Fibroblast of peridontal ligament (primary cell): Measurements from ENCODE around the gene ZNF423.
"Not testable (repeated sequence)": the region's sequence is repeated elsewhere in the genome, so short reads cannot be mapped to it uniquely, and the experiment has no call there.

Experiments used
- DNase-seq: peaks from one replicate; pipeline ENCODE4 v3.0.0-alpha.2; 2010; ENCODE audit errors: extremely low read depth

The ZNF423 gene

DNA sequence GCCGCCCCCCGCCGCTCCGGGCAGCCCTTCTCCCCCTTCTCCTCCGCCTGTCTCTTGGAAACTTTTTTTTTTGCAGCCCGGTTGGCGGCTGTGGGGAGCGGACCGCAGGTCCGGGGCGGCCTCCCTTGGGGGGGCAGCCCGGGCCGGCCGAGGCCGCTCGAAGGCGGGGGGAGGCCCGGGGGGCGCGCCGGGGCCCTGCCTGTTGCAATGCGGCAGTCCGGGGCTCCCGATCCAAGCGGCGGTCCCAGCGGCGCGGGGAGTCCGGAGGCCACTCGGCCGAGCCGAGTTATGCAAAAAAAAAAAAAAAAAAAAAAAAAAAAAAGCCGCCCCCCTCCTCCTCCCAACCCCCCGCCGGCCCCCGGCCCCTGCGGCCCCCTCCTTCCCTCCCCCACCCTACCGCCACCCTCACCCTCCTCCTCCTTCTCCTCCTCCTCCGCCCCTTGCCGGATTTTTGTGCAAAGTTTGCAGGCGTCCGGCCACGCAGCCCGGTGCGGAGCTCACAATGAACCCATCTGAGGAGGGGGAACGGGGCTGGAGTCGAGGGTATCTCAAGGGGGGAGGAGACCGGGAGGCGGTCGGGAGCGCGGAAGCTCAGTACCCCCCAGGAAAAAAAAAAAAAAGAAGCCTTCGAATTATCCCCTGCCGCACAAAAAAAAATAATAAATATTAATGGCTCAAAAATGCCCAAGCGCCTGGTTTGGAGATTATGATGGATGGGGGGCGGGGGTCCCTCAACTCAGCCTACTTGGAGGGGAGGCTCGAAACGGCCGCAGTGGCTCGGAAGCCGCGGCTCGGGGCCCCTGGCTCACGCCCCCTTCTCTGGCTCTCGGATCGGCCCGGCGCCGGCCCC is at the start of gene ZNF423:
ZNF423 (minus strand) TSS at position 291 of the 850 bp plus-strand sequence. CDS start 338 bp downstream, outside the sequence.
- DNase-seq = no peak

DNA sequence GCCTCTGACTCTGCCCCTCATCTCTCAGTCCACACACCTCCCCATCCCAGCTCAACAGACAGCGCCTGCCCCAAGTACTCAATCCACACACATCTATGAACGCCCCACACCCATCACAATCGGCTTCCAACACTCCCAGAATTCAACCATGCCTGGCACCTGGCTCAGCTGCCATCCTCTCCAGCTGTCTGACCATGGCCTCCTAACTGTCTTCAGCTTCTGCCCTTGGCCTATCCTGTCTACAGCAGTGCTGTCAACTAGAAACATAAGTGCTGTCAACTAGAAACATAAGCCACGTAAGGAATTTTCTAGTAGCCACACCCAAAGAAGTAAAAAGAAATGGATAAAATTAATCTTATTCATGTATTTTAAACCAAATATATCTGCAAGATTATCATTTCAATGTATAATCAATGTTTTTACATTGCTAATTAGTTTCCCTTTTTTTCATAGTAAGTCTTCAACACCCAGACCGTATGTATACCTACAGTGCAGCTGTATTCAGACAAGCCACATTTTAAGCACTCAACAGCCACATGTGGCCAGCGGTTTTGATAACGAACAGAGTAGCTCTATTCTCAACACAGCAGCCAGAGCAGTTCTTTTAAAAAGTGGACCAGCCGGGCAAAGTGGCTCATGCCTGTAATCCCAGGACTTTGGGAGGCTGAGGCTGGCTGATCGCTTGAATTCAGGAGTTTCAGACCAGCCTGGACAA is 48.6 kb upstream of the ZNF423 start:
- no peak for DNase-seq

DNA sequence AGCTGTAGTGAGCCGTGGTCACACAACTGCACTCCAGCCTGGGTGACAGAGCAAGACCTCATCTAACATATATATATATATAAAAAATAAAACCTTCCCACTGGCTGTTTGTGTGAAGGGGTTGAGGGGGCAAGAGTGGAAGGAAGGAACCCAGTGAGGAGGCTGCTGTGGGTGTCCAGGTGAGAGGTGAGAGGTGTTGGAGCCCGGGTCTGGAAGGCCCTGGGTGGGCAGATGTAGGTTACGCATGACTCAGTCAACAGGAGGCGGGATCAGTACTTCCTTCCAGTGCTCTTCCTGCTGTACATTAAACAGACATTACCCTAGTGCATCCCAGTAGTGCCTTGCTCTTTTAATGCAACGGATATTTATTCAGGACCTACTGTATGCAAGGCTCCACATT is 47.0 kb upstream of the ZNF423 start:
- no peak for DNase-seq

DNA sequence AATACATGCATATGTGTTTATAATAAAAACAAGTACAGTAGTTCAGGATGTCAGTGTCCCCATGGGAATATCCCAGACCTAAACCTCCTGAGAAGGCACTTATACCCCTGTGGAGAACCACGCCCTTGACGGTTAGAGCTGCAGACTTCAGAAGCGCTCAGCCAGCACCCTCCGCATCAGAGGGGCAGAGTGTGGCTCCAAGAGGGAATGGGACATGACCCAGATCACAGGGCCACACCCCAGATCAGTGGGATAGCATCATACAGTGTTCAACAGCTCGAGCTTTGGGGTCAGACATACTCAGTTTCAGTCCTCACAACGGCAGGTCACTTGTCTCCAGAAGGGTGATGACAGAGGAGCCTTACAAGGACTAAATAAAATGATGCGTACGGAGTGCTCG is 45.8 kb upstream of the ZNF423 start:
- DNase-seq = no peak

DNA sequence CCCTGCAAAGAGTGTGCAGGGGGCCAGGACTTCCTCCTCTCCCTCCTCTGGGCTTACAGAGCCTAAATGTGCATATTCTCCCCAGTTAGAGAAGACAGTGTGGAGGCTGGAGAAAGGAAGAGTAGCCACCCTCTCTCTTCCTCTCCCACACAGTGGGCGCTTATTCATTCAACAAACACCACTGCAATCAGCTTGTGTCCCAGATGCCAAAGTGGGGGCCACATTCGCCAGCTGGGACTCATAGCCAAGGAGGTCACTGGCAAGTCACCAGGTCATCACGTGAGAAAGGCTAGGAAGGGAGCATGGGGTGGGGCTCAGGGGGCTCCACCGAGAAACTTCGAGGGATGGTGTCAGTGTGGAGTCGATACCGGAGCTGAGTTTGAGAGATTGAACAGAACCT is 45.0 kb upstream of the ZNF423 start:
- no peak for DNase-seq

DNA sequence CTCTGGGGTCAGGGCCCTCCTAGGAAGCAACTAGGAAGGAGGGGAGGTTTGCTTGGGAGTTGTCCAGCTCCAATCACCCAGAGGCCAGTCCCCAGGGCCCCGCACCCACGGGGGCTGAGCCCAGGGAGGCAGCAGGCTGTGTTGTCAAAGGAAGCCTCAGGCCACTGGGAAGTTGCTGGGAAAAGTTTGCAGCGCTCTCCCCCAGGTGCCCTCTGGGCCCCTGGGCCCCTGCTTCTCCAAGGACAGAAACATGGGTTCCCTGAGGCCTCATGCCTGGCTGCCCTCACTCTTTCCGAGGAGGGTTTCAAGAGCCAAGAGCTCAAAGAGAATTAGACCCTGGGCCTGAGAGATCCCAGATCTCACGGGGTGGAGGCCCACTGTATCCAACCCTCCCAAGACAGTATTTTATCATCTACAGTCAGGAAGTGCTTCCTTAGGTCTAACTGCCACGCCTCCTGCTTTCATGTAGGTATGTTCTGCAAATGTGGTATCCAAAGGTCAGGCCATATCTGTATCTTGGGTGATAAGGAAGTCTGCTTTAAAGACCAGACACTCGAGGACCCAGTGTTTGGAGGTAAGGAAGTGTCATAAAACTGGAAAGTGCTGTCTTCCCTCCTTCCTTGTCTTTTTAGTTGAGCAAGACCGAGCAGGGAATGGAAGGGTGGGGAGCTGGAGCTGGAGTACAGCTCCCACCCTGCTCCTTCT is 44.2 kb upstream of the ZNF423 start:
- no peak for DNase-seq

DNA sequence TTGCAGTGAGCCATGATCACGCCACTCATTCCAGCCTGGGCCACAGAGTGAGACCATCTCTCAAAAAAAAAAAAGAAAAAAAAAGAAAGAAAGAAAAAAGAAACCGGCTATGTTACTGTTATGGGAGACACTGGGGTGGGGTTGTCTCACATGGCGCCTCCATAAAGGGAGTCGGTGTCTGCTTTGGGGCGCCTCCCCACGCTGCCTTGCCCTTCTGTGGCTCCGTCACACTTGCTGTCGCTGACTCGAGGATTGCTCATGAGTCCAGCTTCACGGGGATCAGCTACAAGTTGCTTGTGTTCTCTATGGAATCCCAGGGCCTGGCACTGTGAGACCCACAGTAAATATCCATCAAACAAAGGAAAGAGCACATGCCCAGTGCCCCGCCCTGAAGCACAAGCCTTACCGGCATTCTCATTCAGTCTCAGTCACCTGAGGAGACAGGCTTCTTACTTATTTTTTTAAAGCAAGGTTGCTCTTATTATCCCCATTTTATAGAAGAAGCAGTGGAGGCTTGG is 40.6 kb upstream of the ZNF423 start:
- DNase-seq = no peak

DNA sequence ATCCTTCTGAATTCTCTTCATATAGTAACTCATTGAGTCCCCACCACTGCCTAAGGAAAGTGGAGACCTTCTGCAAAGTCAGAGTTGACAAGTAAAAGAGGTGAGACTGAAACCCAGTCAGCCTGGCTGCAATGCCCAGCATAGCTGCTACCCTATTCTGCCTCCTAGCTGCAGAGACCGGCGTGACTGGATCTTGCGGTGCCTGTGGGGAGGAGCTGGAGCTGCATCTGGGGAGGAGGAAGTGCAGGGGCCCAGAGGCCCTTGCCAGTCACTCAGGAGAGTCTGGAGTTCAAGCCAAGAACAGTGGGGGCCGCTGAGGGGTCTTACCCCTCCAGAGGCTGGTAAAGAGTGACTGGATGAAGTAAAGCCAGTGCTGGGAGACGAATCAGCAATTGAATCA is 35.0 kb upstream of the ZNF423 start:
- DNase-seq = no peak

DNA sequence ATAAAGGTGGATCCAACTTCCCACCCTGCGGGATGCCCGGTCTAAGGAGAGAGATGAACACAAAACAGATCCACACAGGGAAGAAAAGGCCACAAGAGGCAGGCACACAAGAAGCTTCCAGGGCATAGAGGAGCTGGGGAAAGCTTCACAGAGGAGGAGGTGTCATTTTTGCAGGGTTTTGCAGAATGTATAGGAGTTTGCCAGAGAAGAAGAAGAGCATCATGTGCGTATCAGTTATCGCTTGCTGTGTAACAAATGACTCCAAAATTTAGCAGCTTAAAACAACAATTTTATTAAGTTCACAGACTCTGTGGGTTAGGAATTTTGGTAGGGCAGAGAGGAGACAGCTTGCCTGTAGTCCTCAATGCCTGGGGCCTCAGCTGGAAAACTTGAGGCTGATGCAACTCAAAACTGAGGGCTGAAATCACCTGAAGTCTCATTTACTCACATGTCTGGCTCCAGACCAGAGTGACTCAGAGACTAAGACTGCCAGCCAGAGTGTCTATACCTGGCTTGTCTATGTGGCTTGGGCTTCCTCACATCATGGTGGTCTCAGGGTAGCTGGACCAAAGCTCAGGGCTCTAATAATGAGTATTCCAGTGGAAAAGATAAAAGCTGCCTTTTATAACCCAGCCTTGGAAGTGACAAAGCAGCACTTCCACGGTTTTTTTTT is 33.9 kb upstream of the ZNF423 start:
- DNase-seq = no peak

DNA sequence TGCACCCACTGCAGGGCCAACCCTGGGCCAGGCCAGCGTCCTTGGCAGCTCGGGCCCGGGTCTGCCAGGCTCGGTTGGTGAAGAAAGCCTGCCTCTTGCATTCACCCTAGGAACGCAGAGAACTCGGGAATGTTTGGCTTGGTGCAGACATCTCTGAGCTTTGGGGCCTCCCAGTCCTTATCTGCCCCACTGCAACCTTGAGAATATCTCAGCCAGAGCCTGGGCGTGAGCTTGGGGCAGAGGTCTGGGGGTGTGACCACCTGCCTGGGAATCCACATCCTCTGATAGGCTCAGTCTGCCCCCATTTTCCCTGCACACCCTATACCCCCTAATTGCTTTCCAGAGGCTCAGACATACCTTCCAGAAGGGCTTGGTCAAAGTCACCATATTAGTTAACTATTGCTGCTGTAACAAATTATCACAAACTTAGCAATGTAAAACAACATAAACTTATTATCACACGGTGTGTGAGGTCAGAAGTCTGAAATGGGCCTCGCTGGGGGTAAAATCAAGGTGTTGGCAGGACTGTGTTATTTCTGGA is 30.7 kb upstream of the ZNF423 start:
- no peak for DNase-seq

DNA sequence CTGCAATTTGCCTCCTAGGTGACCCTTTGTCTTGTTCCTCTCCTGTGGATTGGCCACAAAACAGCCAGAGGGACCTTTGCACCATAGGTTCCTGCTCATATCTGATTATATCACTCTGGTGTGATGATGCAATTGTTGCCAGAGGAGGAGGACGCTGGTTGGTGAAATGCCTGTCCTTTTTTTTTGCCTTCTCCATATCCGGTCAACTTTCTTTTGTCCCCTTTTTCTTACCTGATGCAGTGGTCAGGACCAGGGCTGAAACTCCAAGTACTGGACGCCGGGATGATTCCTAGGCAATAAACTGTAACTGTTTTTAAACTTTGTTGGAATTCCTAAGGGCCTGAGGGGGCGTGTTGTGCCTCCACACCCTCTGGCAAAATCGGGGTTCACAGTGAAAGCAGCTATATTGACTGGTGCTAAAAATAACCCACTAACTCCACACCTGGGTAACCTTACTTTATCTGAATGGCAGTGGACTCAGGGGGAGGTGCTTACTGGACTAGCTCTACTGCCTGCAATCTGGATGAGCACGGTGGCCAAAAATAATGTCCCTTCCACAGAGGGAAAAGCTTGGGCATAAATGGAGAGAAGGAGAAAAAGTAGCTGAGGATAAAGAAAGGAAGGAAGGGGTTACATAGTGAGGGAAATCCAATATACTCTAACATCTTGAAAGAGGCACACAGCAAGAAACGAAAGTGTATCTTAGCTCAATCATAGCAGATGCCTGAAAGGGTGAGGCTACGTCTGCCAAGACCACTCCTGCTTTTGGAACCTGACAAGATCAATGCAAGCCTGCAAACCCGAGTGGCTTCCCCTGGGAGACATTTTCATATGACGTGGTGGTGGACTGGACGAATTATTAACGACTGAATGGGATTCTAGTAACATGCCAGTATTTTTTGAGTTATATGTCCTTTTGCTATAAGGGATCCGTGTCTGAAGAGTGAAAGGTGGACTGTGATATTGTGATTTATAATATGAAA is 28.4 kb upstream of the ZNF423 start:
- DNase-seq = no peak

DNA sequence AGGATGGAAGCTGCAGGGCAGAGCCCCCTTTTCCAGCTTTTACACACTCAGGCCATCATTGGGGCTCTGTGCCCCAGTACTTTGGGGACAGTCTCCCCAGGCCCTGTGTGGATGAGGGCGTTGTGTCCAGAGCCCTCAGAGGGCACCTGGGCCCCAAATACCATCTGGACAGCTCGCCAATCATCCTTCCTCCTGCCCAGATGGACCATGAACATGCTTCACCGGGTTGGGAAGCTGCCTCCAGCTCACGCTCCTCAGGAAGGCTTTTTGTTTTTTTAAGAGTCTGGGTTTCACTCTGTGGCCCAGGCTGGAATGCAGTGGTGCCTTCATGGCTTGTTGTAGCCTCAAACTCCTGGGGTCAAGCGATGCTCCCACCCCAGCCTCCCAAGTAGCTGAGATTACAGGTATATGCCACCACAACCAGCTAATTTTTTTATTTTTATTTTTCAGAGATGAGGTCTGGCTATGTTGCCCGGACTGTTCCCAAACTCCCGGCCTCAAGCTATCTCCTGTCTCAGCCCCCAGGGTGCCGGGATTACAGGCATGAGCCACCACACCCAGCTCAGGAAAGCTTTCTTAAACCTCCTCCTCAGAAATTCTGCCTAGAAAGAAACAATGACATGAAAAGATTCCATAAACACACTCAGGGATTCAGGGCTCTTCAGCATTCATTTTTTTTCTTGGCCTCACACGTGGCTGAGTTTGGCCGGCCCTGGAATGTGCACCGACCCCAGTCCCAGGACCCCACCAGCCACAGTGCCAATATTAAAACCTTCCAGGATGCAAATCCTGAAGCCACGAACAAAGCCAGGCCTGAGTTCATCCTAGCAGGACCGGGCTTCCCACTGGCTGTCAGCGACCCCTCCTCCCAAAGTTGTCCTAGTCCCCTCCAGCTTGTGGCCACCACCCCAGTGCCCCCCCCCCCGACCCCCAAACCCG is 27.4 kb upstream of the ZNF423 start:
- DNase-seq = no peak

DNA sequence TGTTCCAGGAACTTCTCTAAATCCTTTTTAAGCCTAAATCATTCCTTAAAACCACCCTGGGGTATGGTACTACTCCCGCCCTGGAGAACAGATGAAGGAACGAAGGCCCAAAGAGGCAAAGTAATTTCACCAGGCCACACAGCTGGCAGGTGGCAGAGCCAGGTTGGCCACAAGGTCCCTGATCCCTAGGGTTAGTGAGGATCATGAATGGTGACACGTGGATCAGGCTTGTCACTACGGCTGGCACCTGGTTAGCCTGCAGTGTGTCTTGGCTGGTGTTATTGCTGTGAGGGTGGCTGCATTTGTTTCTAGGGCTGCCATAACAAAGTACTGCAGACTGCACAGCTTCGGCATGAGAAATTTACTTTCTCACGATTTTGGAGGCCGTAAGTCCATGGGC is 26.0 kb upstream of the ZNF423 start:
- no peak for DNase-seq

DNA sequence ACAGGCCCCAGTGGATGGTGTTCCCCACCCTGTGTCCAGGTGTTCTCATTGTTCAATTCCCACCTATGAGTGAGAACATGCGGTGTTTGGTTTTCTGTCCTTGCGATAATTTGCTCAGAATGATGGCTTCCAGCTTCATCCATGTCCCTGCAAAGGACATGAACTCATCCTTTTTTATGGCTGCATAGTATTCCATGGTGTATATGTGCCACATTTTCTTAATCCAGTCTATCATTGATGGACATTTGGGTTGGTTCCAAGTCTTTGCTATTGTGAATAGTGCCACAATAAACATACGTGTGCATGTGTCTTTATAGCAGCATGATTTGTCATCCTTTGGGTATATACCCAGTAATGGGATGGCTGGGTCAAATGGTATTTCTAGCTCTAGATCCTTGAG is 22.6 kb upstream of the ZNF423 start:
- DNase-seq = not testable (repeated sequence)

DNA sequence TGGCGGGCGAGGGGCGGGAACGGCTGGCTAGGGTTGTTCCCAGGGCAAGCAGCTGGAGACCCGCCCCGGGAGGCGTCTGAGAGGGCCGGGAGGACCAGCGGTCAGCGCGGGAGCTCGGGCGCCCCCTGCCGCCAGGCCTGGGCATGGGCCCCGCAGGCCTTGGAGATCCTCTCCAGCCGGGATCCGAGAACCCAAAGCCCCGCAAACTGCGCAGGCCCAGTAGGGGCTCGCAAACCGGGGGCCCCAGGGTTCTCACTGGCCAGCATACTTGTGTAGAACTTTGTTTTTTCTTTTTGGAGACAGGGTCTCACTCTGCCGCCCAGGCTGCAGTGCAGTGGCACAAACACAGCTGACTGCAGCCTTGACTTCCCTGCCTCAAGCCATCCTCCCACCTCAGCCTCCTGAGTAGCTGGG is 20.8 kb upstream of the ZNF423 start:
- DNase-seq = no peak

DNA sequence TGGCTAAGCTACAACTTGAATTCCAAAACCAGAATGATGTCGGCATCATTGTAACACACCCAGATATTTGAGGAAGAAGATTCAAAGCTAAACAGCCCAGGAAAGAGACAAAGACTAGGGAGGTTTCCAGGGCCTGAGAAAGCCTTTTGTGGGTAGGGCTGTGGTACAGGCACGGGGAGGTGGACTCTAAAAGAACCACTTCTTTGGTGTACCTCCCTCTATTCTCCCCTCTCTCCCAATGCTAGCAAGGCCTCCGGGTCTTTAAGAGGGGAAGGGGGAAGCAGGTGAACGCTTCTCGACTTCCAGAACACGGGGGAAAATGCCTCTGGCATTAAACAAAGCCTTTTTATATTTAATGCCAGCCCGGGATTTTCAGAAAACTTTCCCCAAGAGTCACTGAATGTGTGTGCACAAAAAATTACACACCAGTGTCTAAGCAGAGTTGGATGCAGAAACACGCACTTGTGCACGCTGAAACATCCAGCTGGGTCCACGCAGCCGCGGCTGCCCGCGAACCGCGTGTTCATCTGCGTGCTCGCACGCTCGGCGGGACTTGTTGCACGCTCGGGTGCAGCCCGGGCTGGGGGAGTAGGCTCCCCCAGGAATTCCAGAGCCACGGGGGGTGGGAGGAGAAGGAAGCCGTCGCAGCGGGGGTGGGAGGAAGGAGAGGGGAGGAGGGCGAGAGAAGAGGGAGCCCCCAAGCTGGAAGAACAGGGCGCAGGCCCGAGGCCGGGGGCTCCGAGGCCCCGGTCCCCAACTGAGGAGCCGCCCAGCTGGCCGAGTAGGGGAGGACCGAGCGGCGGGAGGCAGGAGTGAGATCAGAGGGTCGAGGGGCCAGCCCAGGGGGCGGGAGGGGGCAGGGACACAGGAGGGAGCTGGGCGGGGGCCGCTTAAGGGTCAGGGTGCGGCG is 20.1 kb upstream of the ZNF423 start:
- DNase-seq = no peak

DNA sequence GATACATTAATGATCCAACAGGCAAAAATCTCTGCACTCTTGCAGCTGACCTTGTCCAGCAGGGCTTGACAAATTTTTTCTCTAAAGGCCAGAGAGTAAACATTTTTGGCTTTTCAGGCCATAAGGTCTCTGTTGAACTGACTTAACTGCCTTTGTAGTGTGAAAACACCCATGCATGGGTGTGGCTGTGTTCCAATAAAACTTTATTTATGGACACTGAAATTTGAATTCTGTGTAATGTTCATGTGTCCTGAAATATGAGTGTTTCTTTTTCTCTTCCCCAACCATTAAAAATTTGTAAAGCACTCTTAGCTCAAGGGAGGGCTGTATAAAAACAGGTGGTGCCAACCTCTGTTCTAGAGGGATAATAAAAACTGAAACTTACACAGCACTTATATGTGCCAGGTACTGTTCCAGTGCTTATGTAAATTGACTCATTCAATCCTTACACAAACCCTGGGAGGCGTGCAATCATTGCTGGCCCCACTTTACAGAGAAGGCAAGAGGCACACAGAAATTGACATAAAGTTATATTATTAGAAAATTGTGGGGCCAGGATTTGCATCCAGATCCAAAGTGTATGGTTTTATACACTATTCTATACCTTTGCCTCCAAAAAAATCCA is 18.8 kb upstream of the ZNF423 start:
- DNase-seq = no peak

DNA sequence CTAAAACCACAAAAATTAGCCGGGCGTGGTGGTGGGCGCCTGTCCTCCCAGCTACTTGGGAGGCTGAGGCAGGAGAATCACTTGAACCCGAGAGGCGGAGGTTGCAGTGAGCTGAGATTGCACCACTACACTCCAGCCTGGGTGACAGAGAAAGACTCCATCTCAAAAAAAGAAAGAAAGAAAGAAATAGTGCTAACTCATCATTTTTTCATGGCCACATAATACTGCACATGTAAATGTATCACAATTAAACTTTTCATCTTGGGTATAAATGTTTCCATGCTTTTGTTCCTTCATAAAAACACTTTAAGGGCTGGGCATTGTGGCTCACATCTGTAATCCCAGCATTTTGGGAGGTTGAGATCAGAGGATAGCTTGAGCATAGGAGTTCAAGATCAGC is 15.9 kb upstream of the ZNF423 start:
- DNase-seq = not testable (repeated sequence)
